H9 (cell line): ENCODE measurements around the gene BRD7. TPM values are rescaled to one million over a fixed set of nuclear protein-coding genes. Genes with fewer than 3 reads are reported as not detected.

Experiments used
- DNase-seq: peaks from one replicate; pipeline ENCODE4 v3.0.0-alpha.2; 2017
- H2AFZ ChIP-seq: one replicate; pipeline ENCODE4 v1.6.1; 2013; ENCODE audit warnings: mild to moderate bottlenecking, low read length, control low read depth, moderate library complexity
- H2AK5ac ChIP-seq: 2 replicates; pipeline ENCODE4 v1.6.1; 2013; ENCODE audit warnings: low read length, control low read depth, mixed read lengths; ENCODE audit not compliant: insufficient read length
- H2BK120ac ChIP-seq: one replicate; pipeline ENCODE4 v1.6.1; 2013; ENCODE audit warnings: low read depth, mild to moderate bottlenecking, low read length, control low read depth, inconsistent platforms; ENCODE audit not compliant: poor library complexity, severe bottlenecking
- H2BK12ac ChIP-seq: 2 replicates; pipeline ENCODE4 v1.6.1; 2013; ENCODE audit warnings: low read length, control low read depth, mixed read lengths, low read depth; ENCODE audit not compliant: insufficient read length
- H2BK15ac ChIP-seq: 2 replicates; pipeline ENCODE4 v1.6.1; 2013; ENCODE audit warnings: low read depth, low read length, control low read depth
- H2BK20ac ChIP-seq: one replicate; pipeline ENCODE4 v1.6.1; 2013; ENCODE audit warnings: low read depth, mild to moderate bottlenecking, low read length, control low read depth, inconsistent platforms; ENCODE audit not compliant: poor library complexity, severe bottlenecking
- H2BK5ac ChIP-seq: 2 replicates; pipeline ENCODE4 v1.6.1; 2013; ENCODE audit warnings: low read length, control low read depth, mixed read lengths; ENCODE audit not compliant: insufficient read length
- H3K14ac ChIP-seq: 2 replicates; pipeline ENCODE4 v1.6.1; 2013; ENCODE audit warnings: low read length, control low read depth; ENCODE audit not compliant: insufficient read depth
- H3K18ac ChIP-seq: 2 replicates; pipeline ENCODE4 v1.6.1; 2013; ENCODE audit warnings: low read depth, mild to moderate bottlenecking, mixed read lengths, low read length, control low read depth; ENCODE audit not compliant: insufficient read length
- H3K23ac ChIP-seq: 2 replicates; pipeline ENCODE4 v1.6.1; 2013; ENCODE audit warnings: low read length, control low read depth, mixed read lengths, low read depth; ENCODE audit not compliant: insufficient read length
- H3K23me2 ChIP-seq: 2 replicates; pipeline ENCODE4 v1.6.1; 2013; ENCODE audit warnings: low read depth, mild to moderate bottlenecking, mixed read lengths, low read length, control low read depth; ENCODE audit not compliant: insufficient read length, poor library complexity, severe bottlenecking
- H3K27ac ChIP-seq: 2 replicates; pipeline ENCODE4 v1.5.1; 2013; ENCODE audit warnings: low read length, control low read depth, mixed read lengths, low read depth; ENCODE audit not compliant: insufficient read length
- H3K27me3 ChIP-seq: 2 replicates; pipeline ENCODE4 v1.6.1; 2013; ENCODE audit warnings: low read length, control low read depth, inconsistent platforms; ENCODE audit not compliant: insufficient read depth
- H3K4ac ChIP-seq: 2 replicates; pipeline ENCODE4 v1.6.1; 2013; ENCODE audit warnings: low read depth, mild to moderate bottlenecking, control low read depth, inconsistent platforms, low read length, moderate library complexity
- H3K4me1 ChIP-seq: 2 replicates; pipeline ENCODE4 v1.6.1; 2013; ENCODE audit warnings: low read length, control low read depth, inconsistent platforms; ENCODE audit not compliant: insufficient read depth
- H3K4me2 ChIP-seq: 2 replicates; pipeline ENCODE4 v1.6.1; 2013; ENCODE audit warnings: low read length, control low read depth, mixed read lengths; ENCODE audit not compliant: insufficient read length, insufficient read depth
- H3K56ac ChIP-seq: 2 replicates; pipeline ENCODE4 v1.6.1; 2013; ENCODE audit warnings: low read depth, mild to moderate bottlenecking, mixed read lengths, low read length, control low read depth; ENCODE audit not compliant: insufficient read length
- H3K79me1 ChIP-seq: 2 replicates; pipeline ENCODE4 v1.6.1; 2013; ENCODE audit warnings: low read depth, mild to moderate bottlenecking, moderate library complexity, low read length, control low read depth, inconsistent platforms; ENCODE audit not compliant: insufficient read depth, poor library complexity, severe bottlenecking
- H3K79me2 ChIP-seq: 2 replicates; pipeline ENCODE4 v1.6.1; 2013; ENCODE audit warnings: low read length, control low read depth, inconsistent platforms; ENCODE audit not compliant: insufficient read depth
- H3K9ac ChIP-seq: 2 replicates; pipeline ENCODE4 v1.6.1; 2013; ENCODE audit warnings: low read length, control low read depth, mixed read lengths; ENCODE audit not compliant: insufficient read length; ENCODE audit errors: extremely low read depth
- H3K9me3 ChIP-seq: one replicate; pipeline ENCODE4 v1.6.1; 2013; ENCODE audit warnings: low read depth, low read length, inconsistent platforms; ENCODE audit not compliant: control insufficient read depth
- H3T11ph ChIP-seq: one replicate; pipeline ENCODE4 v1.6.1; 2013; ENCODE audit warnings: mild to moderate bottlenecking, low read length, control low read depth, inconsistent platforms
- H4K20me1 ChIP-seq: one replicate; pipeline ENCODE4 v1.6.1; 2013; ENCODE audit not compliant: control insufficient read depth, insufficient read length, insufficient read depth
- H4K5ac ChIP-seq: 2 replicates; pipeline ENCODE4 v1.6.1; 2013; ENCODE audit warnings: low read depth, mild to moderate bottlenecking, mixed read lengths, low read length, control low read depth; ENCODE audit not compliant: insufficient read length
- H4K8ac ChIP-seq: replicated peaks from 2 replicates; pipeline ENCODE4 v1.6.1; 2013; ENCODE audit warnings: low read length, control low read depth, mixed read lengths, low read depth; ENCODE audit not compliant: insufficient read length
- H4K91ac ChIP-seq: 2 replicates; pipeline ENCODE4 v1.6.1; 2013; ENCODE audit warnings: low read depth, mild to moderate bottlenecking, moderate library complexity, mixed read lengths, low read length, control low read depth; ENCODE audit not compliant: insufficient read length
- H3K27ac Mint-ChIP-seq, 3 experiments: 2 replicates in 2 of 3; 3 replicates in 1 of 3; pipeline ENCODE4 v1.8.0; 2020 to 2021; ENCODE audit warnings: mixed read lengths in 3 of 3, mild to moderate bottlenecking in 1 of 3, moderate library complexity in 1 of 3
- H3K27me3 Mint-ChIP-seq: 2 replicates; pipeline ENCODE4 v1.8.0; 2021; ENCODE audit warnings: low read depth, mild to moderate bottlenecking, moderate library complexity, mixed read lengths
- H3K36me3 Mint-ChIP-seq, 3 experiments: 2 replicates in 2 of 3; 3 replicates in 1 of 3; pipeline ENCODE4 v1.8.0; 2020 to 2021; ENCODE audit warnings: low read depth in 3 of 3, mixed read lengths in 3 of 3; ENCODE audit not compliant: insufficient read depth in 1 of 3
- H3K4me1 Mint-ChIP-seq, 2 experiments: 2 replicates each; pipeline ENCODE4 v1.8.0; 2020; ENCODE audit warnings: mixed read lengths in 2 of 2
- H3K4me3 Mint-ChIP-seq, 2 experiments: 2 replicates in 1 of 2; 3 replicates in 1 of 2; pipeline ENCODE4 v1.8.0; 2020 to 2021; ENCODE audit warnings: mild to moderate bottlenecking in 2 of 2, mixed read lengths in 2 of 2, moderate library complexity in 1 of 2
- H3K9me3 Mint-ChIP-seq, 2 experiments: 2 replicates in 1 of 2; 3 replicates in 1 of 2; pipeline ENCODE4 v1.8.0; 2020; ENCODE audit warnings: mild to moderate bottlenecking in 2 of 2, mixed read lengths in 2 of 2, moderate library complexity in 1 of 2
- WGBS: extraction: QIAGEN DNeasy Blood & Tissue Kit; methylation state at CpG from one replicate; pipeline ENCODE4 v1.1.7; 2013; ENCODE audit warnings: missing lambda C conversion rate, low lambda C conversion rate, mixed read lengths; ENCODE audit not compliant: insufficient read length; ENCODE audit errors: extremely low coverage; 5-methylcytosine and 5-hydroxymethylcytosine counted together
- total RNA-seq: library from RNA; stranded (reverse); gene quantifications from 2 replicates; pipeline ENCODE4 v1.2.1, GENCODE V29; 2021
- TF ChIP-seq, protein P1 (sequence below): fragments of 200-600 bp; sonication (generic); conservative IDR thresholded peaks from 3 replicates; pipeline ENCODE4 v1.8.0; 2021; ENCODE audit warnings: antibody characterized with exemption, mild to moderate bottlenecking

The BRD7 gene
- total RNA-seq, 1 experiment from 2014 or later, result 112 TPM

DNA sequence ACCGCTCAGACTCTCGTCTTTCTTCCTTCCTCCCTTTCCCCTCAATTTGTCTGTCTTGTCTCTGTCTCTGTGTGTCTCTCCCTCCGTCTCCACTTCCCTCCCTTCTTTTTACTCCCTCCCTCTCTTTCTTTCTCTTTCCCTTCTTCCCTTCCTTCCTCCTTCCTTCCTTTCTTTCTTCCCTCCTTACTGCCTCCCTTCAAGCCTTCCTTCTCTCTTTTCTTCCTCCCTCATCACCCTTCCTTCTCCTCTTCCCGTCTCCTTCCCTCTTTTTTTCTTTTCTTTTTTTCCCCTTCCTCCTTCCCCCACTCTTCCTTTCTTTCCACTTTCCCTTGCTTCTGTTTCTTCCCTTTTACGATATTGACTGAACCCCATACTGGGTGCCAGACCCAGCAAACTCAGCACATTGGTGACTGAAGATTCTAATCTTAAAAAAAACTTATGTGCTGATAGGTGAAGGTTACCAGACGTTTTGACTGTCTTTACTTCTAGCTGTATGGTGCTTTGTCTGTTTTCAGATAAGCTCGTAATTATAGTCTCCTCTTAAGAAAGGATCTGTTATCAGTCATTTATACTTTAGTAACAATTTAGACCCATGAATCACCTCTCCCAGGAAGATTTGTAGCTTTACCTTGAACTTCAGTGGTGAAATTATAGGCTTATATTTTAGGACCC is 481 bp upstream of the BRD7 start:
- no peak overlapping the region for H2BK5ac ChIP-seq
- no peak overlapping the region for H2BK120ac ChIP-seq
- peak overlapping the region; percentile 89 for H3K4me2 ChIP-seq
- H3K79me1 ChIP-seq, result peaks cover 4% of the 10 kb centered on the region
- H2AFZ ChIP-seq, result peak overlapping the region; percentile 78
- no peak overlapping the region for H3T11ph ChIP-seq
- no peak overlapping the region for H3K14ac ChIP-seq
- peak overlapping the region in 2 of 3 experiments; percentile 78 to 82; a peak in 3 of 7 replicates for H3K27ac Mint-ChIP-seq
- H2AK5ac ChIP-seq, result no peak overlapping the region
- no peak overlapping the region for H3K4ac ChIP-seq
- no peaks in the 10 kb centered on the region for H3K4me1 ChIP-seq
- H2BK15ac ChIP-seq, result no peak overlapping the region
- H3K9me3 Mint-ChIP-seq, result no peaks in the 10 kb centered on the region
- no peak overlapping the region for H4K91ac ChIP-seq
- no peak for DNase-seq
- H3K9ac ChIP-seq, result no peak overlapping the region
- peak overlapping the region; percentile 68 to 88 for H3K4me3 Mint-ChIP-seq
- H2BK12ac ChIP-seq, result no peak overlapping the region
- no peak overlapping the region for H3K18ac ChIP-seq
- H4K20me1 ChIP-seq, result no peaks in the 10 kb centered on the region
- peaks cover 2% of the 10 kb centered on the region; the same call in 1 of the 2 replicates for H3K79me2 ChIP-seq
- H3K4me1 Mint-ChIP-seq, result peaks cover 27 to 31% of the 10 kb centered on the region in 2 experiments
- H3K23me2 ChIP-seq, result peaks cover 4% of the 10 kb centered on the region
- 100% methylated on average over 1 of the region's 7 CpGs for WGBS
- peaks cover 15% of the 10 kb centered on the region for H3K27me3 Mint-ChIP-seq
- H3K27me3 ChIP-seq, result no peaks in the 10 kb centered on the region
- no peak overlapping the region for H3K27ac ChIP-seq
- H3K36me3 Mint-ChIP-seq, result peaks cover 14 to 27% (median 23%) of the 10 kb centered on the region in 3 experiments; a peak in 6 of 7 replicates
- no peak overlapping the region for H4K5ac ChIP-seq
- H2BK20ac ChIP-seq, result no peak overlapping the region
- no peak overlapping the region for H3K56ac ChIP-seq
- TF ChIP-seq, protein P1, sequence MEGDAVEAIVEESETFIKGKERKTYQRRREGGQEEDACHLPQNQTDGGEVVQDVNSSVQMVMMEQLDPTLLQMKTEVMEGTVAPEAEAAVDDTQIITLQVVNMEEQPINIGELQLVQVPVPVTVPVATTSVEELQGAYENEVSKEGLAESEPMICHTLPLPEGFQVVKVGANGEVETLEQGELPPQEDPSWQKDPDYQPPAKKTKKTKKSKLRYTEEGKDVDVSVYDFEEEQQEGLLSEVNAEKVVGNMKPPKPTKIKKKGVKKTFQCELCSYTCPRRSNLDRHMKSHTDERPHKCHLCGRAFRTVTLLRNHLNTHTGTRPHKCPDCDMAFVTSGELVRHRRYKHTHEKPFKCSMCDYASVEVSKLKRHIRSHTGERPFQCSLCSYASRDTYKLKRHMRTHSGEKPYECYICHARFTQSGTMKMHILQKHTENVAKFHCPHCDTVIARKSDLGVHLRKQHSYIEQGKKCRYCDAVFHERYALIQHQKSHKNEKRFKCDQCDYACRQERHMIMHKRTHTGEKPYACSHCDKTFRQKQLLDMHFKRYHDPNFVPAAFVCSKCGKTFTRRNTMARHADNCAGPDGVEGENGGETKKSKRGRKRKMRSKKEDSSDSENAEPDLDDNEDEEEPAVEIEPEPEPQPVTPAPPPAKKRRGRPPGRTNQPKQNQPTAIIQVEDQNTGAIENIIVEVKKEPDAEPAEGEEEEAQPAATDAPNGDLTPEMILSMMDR, result no peak
- no peak overlapping the region for H4K8ac ChIP-seq
- no peak overlapping the region for H3K23ac ChIP-seq
- H3K9me3 ChIP-seq, result no peaks in the 10 kb centered on the region
